Loucy (cell line): Measurements from ENCODE around the gene CAPN8.

Experiments
- CTCF ChIP-seq: fragments of 200-600 bp; sonication (generic); conservative IDR thresholded peaks from 2 replicates; pipeline ENCODE4 v1.5.1; 2014; ENCODE audit warnings: mild to moderate bottlenecking, antibody characterized with exemption, low read length
- EZH2phosphoT487 ChIP-seq: fragments of 200-600 bp; IDR thresholded peaks from 2 replicates; pipeline ENCODE4 v1.6.1; 2018; ENCODE audit warnings: antibody characterized with exemption, mild to moderate bottlenecking, moderate library complexity, borderline replicate concordance

- no peak for TF ChIP-seq CTCF
- no peak for TF ChIP-seq EZH2phosphoT487
Measured at GRCh38 chr1:223540485-223541106, 124.9 kb downstream of the CAPN8 start.
